KOPT-K1 (cell line): Measurements from ENCODE around the gene SLC37A3.
A peak's percentile ranks its signal among the peaks of the same experiment; 100 is the strongest.
"Not testable (repeated sequence)": the region's sequence is repeated elsewhere in the genome, so short reads cannot be mapped to it uniquely, and the experiment has no call there.

Source experiments
- H3K27ac ChIP-seq: fragments of 200-600 bp; sonication (generic); 2 replicates; pipeline ENCODE4 v1.5.1; 2016; ENCODE audit warnings: antibody characterized with exemption, mild to moderate bottlenecking, low read depth, low read length; ENCODE audit not compliant: poor library complexity, severe bottlenecking
- H3K36me3 ChIP-seq: fragments of 200-600 bp; sonication (generic); 2 replicates; pipeline ENCODE4 v1.5.1; 2017; ENCODE audit warnings: antibody characterized with exemption, mild to moderate bottlenecking, low read length, moderate library complexity; ENCODE audit not compliant: insufficient read depth
- H3K9me3 ChIP-seq: fragments of 200-600 bp; sonication (generic); 2 replicates; pipeline ENCODE4 v1.5.1; 2017; ENCODE audit warnings: antibody characterized with exemption, low read length, mild to moderate bottlenecking; ENCODE audit not compliant: insufficient read depth, poor library complexity, severe bottlenecking

Gene SLC37A3

DNA sequence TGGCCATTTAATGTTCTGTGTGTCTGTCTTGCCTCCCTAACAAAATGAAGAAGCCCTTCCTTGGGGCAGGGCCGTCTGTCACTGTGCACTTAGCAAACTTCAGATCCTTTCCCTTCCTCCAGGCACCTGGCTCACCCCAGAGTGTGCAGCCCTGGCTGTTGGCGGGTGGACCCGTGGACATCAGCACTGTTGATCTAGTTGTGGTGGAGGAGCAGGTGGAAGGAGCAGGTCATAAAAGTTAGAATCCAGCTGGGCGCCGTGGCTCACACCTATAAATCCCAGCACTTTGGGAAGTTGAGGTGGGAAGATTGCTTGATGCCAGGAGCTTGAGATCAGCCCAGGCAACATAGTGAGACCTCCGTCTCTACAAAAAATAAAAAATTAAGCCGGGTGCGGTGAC lies 18.2 kb upstream of the SLC37A3 start:
- Histone ChIP-seq H3K36me3 (no peaks in the 10 kb centered on the region), H3K9me3 (no peaks in the 10 kb centered on the region), H3K27ac (peak overlapping the region; percentile 34)

DNA sequence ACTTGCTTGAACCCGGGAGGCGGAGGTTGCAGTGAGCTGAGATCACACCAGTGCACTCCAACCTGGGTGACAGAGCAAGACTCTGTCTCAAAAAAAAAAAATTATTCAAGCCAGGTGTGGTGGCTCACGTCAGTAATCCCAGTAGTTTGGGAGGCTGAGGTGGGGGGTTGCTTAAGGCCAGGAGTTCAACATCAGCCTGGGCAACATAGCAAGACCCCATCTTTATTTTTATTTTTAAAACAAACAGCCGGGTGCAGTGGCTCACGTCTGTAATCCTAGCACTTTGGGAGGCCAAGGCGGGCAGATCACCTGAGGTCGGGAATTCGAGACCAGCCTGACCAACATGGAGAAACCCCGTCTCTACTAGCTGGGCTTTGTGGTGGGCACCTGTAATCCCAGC lies 17.5 kb upstream of the SLC37A3 start:
- not testable (repeated sequence) for H3K9me3 ChIP-seq, H3K27ac ChIP-seq, H3K36me3 ChIP-seq

DNA sequence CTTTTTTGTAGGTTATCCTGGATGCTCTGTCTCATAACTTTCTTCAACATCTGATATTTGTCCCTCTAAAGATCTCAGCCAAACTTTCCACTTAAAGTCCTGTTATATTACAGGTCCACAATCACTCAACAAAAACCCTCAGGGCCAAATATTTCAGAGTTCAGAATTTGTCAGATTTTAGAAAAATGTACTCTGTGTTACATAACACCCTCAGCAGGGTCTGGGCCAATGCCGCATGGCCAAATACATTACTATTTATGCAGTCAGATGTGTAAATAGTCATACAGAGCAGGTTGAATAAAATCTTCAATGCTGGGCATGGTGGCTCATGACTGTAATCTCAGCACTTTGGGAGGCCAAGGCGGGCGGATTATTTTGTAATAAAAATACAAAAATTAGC lies 17.0 kb upstream of the SLC37A3 start:
- Histone ChIP-seq H3K9me3 (no peaks in the 10 kb centered on the region), H3K36me3 (no peaks in the 10 kb centered on the region), H3K27ac (no peak overlapping the region)

DNA sequence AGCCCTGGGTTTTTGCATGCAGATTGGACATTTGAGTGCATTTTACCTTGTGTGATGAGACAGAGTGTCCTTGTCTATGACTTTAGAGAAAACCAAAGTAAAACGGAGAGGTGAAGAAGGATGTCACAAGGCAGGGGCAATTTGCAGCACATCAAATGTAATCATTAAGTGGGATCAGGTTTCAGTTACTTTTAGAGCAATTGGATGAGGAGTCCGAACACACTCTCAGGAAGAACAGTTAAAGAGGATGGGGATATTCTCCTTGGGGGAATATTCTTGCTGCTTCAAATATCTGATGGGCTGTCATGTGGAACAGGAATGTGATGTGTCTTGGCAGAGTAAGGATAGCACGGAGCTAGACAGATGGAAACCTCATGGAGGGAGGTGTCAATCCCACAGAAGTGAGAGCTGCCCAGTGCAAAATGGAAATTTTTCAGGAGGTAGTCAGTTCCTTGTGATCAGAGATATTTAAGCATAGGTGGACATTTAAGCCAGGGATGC lies 6.3 kb upstream of the SLC37A3 start:
- H3K36me3 ChIP-seq: no peaks in the 10 kb centered on the region
- no peaks in the 10 kb centered on the region for H3K9me3 ChIP-seq
- peak overlapping the region; percentile 59 for H3K27ac ChIP-seq

DNA sequence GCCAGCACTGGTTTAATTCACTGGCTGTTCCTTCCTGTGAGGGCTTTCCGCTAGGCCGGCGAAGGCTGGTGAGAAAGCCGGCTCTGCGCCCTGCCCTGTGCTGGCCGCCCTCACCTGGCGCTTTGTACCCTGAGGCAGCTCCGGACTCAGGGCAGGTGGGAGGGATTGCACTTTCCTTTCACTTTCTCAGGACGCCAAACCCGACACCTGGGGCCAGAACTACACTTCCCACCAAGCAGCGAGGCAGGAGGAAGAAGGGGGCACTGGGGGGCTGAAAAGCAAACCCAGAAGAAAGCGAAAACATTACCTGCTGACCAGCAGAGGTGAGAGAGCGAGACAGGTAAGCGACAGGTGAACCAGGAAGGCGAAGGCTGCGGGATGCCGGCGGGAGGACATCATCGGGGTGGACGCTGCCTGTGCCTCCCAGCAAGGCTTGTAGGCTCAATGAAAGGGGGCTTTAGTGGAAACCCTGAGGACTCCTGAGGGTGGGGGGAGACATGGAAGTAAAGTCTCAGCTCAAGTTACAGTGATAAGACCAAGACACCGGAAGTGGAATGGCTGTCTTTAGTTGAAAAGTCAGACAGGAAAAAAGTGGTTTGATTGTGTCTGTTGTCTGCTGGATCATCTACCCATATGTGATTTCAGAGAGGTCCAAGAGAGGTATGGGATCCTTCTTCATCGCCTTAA lies 5.7 kb upstream of the SLC37A3 start, which contains the start of gene RAB19:
RAB19 (plus strand) TSS at position 181 of the 687 bp plus-strand sequence. CDS start 3,589 bp downstream, outside the sequence.
- H3K27ac ChIP-seq: peak within 1 kb of the TSS; percentile 59

DNA sequence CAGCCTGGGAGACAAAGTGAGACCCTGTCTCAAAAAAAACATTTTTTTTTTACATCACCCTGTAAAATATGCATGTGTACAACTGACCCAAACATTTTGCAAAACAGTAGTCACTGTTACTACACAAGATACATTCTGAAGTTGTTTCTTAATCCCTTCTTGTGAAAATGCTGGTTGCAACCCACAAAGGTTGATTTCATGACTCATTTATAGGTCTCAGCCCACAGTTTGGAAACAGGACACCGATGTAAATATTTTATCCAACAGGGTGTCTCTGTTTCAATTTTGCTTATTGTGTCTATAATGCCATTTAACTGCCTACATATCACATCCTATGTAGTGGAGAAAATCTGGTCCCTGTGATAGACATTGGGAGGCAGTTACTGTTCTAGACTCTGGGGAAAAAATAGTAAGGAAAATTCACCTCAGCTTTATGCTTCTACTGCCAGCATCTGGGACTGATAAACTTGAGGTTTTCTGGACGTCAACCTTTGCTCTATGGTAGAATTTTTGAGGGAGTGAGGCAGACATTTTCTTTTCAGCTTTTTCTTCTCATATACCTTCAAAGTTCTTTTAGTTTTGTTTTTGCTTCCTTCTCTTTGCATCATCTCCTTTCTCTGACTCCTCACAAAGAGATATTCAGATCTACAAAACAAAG lies 4.0 kb upstream of the SLC37A3 start:
- Histone ChIP-seq H3K9me3 (no peaks in the 10 kb centered on the region), H3K27ac (no peak overlapping the region), H3K36me3 (no peaks in the 10 kb centered on the region)

More for the DNA sequence above, 5.7 kb upstream of the SLC37A3 start, which contains the start of gene RAB19:
- no peaks in the 10 kb centered on the region for H3K36me3 ChIP-seq
- no peaks in the 10 kb centered on the region for H3K9me3 ChIP-seq

DNA sequence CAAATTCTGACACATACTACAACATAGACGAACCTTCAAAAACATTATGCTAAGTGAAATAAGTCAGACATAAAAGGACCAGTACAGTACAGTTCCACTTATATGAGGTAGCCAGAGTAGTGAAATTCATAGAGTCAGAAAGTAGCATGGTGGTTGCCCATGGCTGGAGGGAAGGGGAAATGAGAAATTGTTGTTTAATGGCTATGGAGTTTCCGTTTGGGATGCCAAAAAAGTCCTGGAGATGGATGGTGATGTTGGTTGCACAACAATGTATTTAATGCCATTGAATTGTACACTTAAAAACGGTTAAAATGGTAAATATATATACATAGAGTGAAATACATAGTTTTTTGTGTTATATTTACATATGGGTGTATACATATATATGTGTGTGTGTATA lies 2.1 kb upstream of the SLC37A3 start:
- Histone ChIP-seq H3K36me3 (no peaks in the 10 kb centered on the region), H3K27ac (no peak overlapping the region), H3K9me3 (no peaks in the 10 kb centered on the region)

DNA sequence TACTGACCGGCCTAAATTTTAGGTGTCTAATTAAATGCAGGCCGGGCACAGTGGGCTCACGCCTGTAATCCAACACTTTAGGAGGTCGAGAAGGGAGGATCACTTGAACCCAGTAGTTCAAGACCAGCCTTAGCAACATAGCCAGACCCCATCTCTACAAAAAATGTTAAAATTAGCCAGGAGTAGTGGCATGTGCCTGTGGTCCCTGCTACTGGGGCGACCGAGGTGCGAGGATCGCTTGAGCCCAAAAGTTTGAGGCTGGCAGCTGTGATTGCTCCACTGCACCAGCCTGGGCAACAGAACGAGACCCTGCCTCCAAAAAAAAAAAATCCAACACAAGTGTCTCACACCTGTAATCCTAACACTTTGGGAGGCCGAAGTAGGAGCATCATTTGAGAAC lies 491 bp upstream of the SLC37A3 start:
- H3K9me3 ChIP-seq: no peaks in the 10 kb centered on the region
- H3K36me3 ChIP-seq: no peaks in the 10 kb centered on the region
- H3K27ac ChIP-seq: no peak overlapping the region

DNA sequence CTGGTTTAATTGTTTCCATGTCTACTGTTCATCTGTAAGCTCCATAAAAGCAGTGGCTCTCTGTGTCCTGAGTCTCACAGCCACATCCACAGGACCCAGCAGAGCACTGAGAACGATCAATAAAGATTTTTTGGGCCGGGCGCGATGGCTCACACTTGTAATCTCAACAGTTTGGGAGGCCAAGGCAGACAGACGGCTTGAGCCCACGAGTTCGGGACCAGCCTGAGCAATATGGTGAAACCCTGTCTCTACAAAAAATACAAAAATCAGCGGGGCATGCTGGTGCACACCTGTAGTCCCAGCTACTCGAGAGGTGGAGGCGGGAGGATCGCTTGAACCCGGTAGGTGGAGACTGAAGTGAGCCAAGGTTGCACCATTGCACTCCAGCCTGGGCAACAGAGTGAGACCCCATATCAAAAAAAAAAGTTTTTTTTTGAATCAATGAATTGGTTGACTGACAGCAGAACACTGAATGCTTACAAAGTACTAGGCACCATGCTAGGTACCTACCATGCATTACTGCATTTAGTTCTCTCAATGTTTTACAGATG lies 4.5 kb downstream of the SLC37A3 start:
- Histone ChIP-seq H3K9me3 (no peaks in the 10 kb centered on the region), H3K36me3 (no peaks in the 10 kb centered on the region), H3K27ac (no peak overlapping the region)

DNA sequence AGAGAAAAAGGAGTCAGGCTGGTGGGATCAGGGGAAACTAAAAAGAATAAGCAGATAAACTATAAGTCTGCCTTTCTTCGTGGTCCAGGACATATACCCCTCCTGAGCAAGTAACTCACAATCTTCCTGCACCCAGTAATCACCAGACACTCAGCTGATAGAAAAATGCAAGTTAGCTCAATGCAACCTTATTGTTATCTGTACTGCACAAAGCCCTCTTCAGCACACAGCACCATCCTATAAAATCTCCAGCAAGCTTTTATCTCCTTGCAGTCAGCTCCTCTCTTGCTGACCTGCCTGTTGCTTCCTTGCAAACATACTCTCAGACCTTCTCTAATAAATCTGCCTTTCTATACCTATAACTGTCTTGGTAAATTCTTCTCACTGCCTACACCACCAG lies 6.7 kb downstream of the SLC37A3 start:
- Histone ChIP-seq H3K9me3 (no peaks in the 10 kb centered on the region), H3K36me3 (no peaks in the 10 kb centered on the region; the same call in 1 of the 2 replicates), H3K27ac (no peak overlapping the region)

DNA sequence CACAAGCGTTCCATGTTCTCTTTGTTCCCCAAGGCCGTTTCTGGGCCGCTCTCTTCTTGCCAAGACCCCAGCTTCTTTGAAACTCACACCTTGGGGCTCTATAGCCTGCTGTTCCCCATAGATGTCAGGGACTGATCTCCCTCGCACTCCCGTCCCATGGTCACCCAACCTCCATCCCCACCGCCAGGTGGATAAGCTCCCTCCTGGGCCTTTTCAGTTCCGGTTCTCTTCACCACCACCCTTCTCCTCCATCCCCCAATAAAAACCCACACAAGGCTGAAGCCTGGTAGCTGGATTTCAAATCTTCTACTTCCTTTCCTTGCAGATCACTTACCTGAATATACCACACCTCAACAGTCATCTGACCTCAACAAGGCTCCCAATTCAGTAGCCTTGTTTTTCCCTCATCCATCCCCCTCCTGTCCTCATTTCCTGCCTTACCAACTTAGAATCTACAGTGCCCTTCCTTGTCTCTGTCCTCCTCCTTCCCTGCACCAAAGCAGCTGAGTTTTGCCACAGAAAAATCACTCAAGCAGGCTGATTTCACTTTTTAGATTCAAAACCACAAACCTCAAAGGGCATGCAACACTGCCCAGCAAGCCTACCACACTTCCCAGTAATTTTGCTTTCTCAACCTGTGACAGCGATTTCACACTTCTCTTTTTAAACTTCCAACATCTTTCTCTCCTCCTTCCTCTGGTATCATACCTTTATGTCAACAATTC lies 7.7 kb downstream of the SLC37A3 start:
- no peaks in the 10 kb centered on the region for H3K9me3 ChIP-seq
- H3K27ac ChIP-seq: peak overlapping the region; percentile 10
- H3K36me3 ChIP-seq: no peaks in the 10 kb centered on the region; the same call in 1 of the 2 replicates

DNA sequence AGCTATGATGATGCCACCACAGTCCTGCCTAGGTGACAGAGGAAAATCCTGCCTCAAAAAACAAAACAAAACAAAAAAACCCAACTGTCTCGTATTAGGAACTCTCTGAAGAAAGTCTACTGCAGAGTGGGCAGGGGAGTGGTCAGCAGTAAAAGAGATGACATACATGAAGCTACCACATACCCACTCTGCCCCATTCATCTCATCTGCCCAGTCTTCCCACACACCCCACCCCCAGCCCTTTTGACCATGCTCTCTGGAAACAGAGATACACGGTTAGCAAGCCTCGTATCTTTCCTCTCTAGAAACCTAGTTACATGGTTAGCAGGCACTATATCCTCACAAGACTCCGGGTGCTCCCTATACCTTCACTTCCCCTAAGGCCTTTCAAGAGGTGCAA lies 8.3 kb downstream of the SLC37A3 start:
- no peaks in the 10 kb centered on the region; the same call in 1 of the 2 replicates for H3K36me3 ChIP-seq
- H3K9me3 ChIP-seq: no peaks in the 10 kb centered on the region
- peak overlapping the region; percentile 6 for H3K27ac ChIP-seq

DNA sequence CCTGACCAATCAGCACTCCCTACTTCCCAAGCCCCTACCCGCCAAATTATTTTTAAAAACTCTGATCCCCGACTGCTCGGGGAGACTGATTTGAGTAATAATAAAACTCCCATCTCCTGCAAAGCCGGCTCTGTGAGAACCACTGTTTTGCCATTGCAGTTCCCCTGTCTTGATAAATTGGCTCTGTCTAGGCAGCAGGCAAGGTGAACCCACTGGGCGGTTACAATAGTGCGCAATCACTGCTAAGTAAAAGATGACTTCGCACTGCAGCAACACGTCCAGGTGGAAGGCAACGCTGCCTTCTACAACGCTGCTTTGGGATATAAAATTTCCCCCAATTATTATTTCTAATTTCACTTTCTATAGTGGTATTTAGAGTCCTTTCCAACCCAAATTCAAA lies 8.9 kb downstream of the SLC37A3 start:
- H3K27ac ChIP-seq: no peak overlapping the region
- H3K9me3 ChIP-seq: no peaks in the 10 kb centered on the region
- no peaks in the 10 kb centered on the region; the same call in 1 of the 2 replicates for H3K36me3 ChIP-seq

DNA sequence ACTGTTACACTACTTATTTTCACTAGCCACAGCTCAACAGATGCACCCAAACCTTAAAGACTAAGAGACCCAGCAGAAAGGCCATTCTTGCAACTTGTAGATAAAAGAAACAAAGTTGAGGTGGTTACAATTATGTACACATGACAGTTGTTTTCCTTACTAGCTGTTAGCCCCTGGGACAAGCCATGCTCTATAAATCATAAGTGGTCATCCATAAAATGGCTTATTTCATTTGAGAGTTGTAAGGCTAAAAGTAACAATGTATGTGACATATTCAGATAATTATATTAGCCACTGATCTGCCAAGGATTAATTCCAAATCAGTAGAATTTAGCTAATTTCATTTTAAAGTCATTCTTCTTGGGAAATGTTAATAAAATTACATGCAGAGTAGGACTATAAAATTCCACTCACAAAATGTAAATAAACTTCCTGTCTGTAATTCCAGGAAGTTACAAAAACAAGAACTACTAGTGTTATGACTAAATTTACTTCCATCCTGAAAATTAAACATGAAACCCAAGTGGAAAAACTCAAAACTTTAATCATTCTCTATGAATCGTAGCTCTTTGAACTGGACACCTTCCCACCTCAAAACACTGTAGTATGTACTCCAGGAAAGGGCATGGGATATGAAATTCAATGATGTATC lies 13.3 kb downstream of the SLC37A3 start:
- peaks cover 28% of the 10 kb centered on the region for H3K36me3 ChIP-seq
- no peaks in the 10 kb centered on the region for H3K9me3 ChIP-seq
- no peak overlapping the region for H3K27ac ChIP-seq
